ENCODE results near the gene GAB3.

DNA sequence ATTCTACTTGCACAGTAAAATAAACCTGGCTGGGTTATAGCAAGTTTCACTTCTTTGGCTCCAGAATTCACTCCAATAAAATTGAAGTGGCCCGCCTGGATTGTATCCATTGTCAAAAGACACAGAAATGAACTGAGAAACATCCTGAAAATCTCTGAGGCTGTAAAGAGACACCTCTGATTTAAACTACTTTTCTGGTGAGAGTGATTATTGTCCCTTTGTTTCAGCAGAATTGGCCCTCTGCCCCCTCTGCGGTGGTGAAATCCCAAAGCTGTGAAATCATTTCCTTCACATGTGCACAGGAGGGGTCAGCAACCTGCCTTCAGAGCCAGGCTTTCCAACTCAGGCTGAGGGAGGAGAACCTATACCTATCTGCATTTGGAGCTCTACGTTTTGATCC is 23.0 kb downstream of the GAB3 start:
- TF ChIP-seq CTCF (IDR thresholded peaks at IDR 0.05) (no peak), POLR2A (IDR thresholded peaks at IDR 0.05) (no peak)

All from sigmoid colon (tissue), 3 donors.